ENCODE results near the gene GAREM1. TPM values are rescaled to one million over a fixed set of nuclear protein-coding genes. Genes with fewer than 3 reads are reported as not detected.

The GAREM1 gene
- polyA plus RNA-seq, 1 of the 3 experiments (the other 2 are of a cell fraction), result 2.8 TPM

DNA sequence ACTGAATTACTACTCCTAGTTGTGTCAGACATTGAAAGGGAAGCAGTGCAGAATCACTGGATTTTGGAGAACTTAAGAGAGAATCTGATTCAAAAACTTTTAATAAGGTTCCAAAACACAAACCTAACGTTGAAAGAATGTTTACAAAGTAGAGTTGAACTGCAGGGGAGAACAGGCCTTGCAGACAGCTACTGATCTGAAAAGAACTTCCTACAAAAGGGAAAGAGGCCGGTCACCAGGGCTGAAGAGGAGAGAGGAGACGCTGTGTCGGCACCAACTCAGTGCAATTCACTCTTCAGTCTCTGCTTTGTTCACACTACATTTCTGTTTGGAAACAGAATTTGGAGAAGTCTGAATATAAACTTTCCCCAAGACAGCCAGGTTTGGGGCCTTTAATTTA lies 124.0 kb downstream of the GAREM1 start:
- Histone ChIP-seq H3K4me3 (ENCODE audit: low read depth in 2 of 2, low read length in 1 of 2) (no peak overlapping the region), H3K79me2 (ENCODE audit: insufficient read depth) (no peaks in the 10 kb centered on the region), H3K9ac (no peak overlapping the region), H3K9me3 (no peaks in the 10 kb centered on the region), H3K4me1 (ENCODE audit: control insufficient read depth in 1 of 2, insufficient read depth in 2 of 2, low read depth in 1 of 2, low read length in 1 of 2) (peaks cover 0 to 19% of the 10 kb centered on the region in 2 experiments), H3K36me3 (replicated peaks in 1 of 2; ENCODE audit: control insufficient read depth in 1 of 2, insufficient read depth in 2 of 2, low read length in 1 of 2) (no peaks in the 10 kb centered on the region), H3K9me2 (no peaks in the 10 kb centered on the region), H3K27me3 (ENCODE audit: insufficient read depth) (no peaks in the 10 kb centered on the region), H3F3A (replicated peaks; ENCODE audit: insufficient read depth) (peaks cover 17% of the 10 kb centered on the region), H3K4me2 (no peak overlapping the region), H2AFZ (ENCODE audit: low read depth) (no peak overlapping the region), H4K20me1 (ENCODE audit: insufficient read depth) (no peaks in the 10 kb centered on the region), H3K27ac (ENCODE audit: low read depth in 2 of 2, low read length in 1 of 2) (no peak overlapping the region)
- no peak for TF ChIP-seq MEF2A (IDR thresholded peaks at IDR 0.05; ENCODE audit: borderline replicate concordance, low read depth)
- 90% methylated on average over 4 of the region's 4 CpGs for WGBS (ENCODE audit: low lambda C conversion rate)
- ChIA-PET CTCF (no interaction called here), POLR2A (no interaction called here)
- DNase-seq, result no peak

DNA sequence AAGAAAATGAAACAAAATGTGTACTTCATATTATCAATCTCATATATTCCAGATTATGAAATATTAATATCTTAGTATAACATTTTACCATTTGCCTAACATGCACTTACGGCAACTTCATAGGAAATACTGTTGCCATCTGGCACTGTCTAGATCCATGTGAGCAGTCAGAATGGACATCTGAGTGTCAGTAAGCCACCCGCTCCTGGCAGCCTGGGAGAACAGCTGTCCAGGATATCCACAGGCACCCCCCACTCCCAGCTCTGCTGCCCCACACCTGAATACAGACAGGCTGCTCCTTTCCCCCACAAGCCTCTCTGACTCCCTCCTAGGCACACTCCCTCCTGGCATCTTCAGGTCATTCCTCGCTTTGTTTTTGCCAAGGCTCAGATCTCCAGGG lies 127.0 kb downstream of the GAREM1 start:
- H3K36me3 ChIP-seq (replicated peaks in 1 of 2; ENCODE audit: control insufficient read depth in 1 of 2, insufficient read depth in 2 of 2, low read length in 1 of 2), result no peaks in the 10 kb centered on the region
- ChIA-PET CTCF (interaction anchor here (1.1 kb wide), 1 partner anchor 9 kb away, joined by 4 read pairs; no protein-coding TSS in a partner anchor), POLR2A (no interaction called here)
- H3K4me1 ChIP-seq (ENCODE audit: control insufficient read depth in 1 of 2, insufficient read depth in 2 of 2, low read depth in 1 of 2, low read length in 1 of 2), result no peaks in the 10 kb centered on the region; a peak in 1 of 4 replicates
- no peak for DNase-seq
- H3K79me2 ChIP-seq (ENCODE audit: insufficient read depth), result no peaks in the 10 kb centered on the region
- no peak overlapping the region for H2AFZ ChIP-seq (ENCODE audit: low read depth)
- TF ChIP-seq CHD2 (IDR thresholded peaks at IDR 0.05; ENCODE audit: low read length, partially characterized antibody) (no peak), RCOR1 (IDR thresholded peaks at IDR 0.05; ENCODE audit: low read length) (no peak), RXRA (IDR thresholded peaks at IDR 0.05; ENCODE audit: borderline replicate concordance, low read depth) (no peak), POLR2AphosphoS5 (IDR thresholded peaks at IDR 0.05; ENCODE audit: low read depth, low read length) (no peak), GATA2 (CRISPR knock-in tag; IDR thresholded peaks at IDR 0.05) (no peak), TAF1 (IDR thresholded peaks at IDR 0.05; ENCODE audit: borderline replicate concordance, low read depth, low read length) (no peak), RFX5 (IDR thresholded peaks at IDR 0.05; ENCODE audit: low read length) (no peak), GABPA (IDR thresholded peaks at IDR 0.05; ENCODE audit: low read depth) (no peak), ELF1 (IDR thresholded peaks at IDR 0.05) (no peak), FOXM1 (IDR thresholded peaks at IDR 0.05; ENCODE audit: low read depth) (no peak), NRF1 (IDR thresholded peaks at IDR 0.05; ENCODE audit: low read depth, low read length) (no peak), SMC3 (IDR thresholded peaks at IDR 0.05; ENCODE audit: low read depth, low read length) (no peak), FOSL2 (IDR thresholded peaks at IDR 0.05; ENCODE audit: borderline replicate concordance, low read depth) (no peak), TCF12 (IDR thresholded peaks at IDR 0.05) (no peak), FOXJ3 (CRISPR knock-in tag; IDR thresholded peaks at IDR 0.05) (no peak)
- TF ChIP-seq, protein P1, sequence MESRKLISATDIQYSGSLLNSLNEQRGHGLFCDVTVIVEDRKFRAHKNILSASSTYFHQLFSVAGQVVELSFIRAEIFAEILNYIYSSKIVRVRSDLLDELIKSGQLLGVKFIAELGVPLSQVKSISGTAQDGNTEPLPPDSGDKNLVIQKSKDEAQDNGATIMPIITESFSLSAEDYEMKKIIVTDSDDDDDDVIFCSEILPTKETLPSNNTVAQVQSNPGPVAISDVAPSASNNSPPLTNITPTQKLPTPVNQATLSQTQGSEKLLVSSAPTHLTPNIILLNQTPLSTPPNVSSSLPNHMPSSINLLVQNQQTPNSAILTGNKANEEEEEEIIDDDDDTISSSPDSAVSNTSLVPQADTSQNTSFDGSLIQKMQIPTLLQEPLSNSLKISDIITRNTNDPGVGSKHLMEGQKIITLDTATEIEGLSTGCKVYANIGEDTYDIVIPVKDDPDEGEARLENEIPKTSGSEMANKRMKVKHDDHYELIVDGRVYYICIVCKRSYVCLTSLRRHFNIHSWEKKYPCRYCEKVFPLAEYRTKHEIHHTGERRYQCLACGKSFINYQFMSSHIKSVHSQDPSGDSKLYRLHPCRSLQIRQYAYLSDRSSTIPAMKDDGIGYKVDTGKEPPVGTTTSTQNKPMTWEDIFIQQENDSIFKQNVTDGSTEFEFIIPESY (IDR thresholded peaks at IDR 0.05; ENCODE audit: borderline replicate concordance, low read depth), result no peak
- TF ChIP-seq, protein P2, sequence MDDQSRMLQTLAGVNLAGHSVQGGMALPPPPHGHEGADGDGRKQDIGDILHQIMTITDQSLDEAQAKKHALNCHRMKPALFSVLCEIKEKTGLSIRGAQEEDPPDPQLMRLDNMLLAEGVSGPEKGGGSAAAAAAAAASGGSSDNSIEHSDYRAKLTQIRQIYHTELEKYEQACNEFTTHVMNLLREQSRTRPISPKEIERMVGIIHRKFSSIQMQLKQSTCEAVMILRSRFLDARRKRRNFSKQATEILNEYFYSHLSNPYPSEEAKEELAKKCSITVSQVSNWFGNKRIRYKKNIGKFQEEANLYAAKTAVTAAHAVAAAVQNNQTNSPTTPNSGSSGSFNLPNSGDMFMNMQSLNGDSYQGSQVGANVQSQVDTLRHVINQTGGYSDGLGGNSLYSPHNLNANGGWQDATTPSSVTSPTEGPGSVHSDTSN (IDR thresholded peaks at IDR 0.05), result no peak
- TF ChIP-seq, protein P3, sequence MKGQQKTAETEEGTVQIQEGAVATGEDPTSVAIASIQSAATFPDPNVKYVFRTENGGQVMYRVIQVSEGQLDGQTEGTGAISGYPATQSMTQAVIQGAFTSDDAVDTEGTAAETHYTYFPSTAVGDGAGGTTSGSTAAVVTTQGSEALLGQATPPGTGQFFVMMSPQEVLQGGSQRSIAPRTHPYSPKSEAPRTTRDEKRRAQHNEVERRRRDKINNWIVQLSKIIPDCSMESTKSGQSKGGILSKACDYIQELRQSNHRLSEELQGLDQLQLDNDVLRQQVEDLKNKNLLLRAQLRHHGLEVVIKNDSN (IDR thresholded peaks at IDR 0.05; ENCODE audit: borderline replicate concordance, low read depth), result no peak
- TF ChIP-seq, protein P4, sequence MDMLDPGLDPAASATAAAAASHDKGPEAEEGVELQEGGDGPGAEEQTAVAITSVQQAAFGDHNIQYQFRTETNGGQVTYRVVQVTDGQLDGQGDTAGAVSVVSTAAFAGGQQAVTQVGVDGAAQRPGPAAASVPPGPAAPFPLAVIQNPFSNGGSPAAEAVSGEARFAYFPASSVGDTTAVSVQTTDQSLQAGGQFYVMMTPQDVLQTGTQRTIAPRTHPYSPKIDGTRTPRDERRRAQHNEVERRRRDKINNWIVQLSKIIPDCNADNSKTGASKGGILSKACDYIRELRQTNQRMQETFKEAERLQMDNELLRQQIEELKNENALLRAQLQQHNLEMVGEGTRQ (IDR thresholded peaks at IDR 0.05; ENCODE audit: borderline replicate concordance, low read depth, low read length), result no peak
- TF ChIP-seq, protein P5, sequence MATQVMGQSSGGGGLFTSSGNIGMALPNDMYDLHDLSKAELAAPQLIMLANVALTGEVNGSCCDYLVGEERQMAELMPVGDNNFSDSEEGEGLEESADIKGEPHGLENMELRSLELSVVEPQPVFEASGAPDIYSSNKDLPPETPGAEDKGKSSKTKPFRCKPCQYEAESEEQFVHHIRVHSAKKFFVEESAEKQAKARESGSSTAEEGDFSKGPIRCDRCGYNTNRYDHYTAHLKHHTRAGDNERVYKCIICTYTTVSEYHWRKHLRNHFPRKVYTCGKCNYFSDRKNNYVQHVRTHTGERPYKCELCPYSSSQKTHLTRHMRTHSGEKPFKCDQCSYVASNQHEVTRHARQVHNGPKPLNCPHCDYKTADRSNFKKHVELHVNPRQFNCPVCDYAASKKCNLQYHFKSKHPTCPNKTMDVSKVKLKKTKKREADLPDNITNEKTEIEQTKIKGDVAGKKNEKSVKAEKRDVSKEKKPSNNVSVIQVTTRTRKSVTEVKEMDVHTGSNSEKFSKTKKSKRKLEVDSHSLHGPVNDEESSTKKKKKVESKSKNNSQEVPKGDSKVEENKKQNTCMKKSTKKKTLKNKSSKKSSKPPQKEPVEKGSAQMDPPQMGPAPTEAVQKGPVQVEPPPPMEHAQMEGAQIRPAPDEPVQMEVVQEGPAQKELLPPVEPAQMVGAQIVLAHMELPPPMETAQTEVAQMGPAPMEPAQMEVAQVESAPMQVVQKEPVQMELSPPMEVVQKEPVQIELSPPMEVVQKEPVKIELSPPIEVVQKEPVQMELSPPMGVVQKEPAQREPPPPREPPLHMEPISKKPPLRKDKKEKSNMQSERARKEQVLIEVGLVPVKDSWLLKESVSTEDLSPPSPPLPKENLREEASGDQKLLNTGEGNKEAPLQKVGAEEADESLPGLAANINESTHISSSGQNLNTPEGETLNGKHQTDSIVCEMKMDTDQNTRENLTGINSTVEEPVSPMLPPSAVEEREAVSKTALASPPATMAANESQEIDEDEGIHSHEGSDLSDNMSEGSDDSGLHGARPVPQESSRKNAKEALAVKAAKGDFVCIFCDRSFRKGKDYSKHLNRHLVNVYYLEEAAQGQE (IDR thresholded peaks at IDR 0.05; ENCODE audit: low read depth, low read length), result no peak
- 98% methylated on average over 3 of the region's 3 CpGs for WGBS (ENCODE audit: low lambda C conversion rate)
- no peaks in the 10 kb centered on the region for H3K27me3 ChIP-seq (ENCODE audit: insufficient read depth)
- H3K9me3 ChIP-seq, result no peaks in the 10 kb centered on the region
- no peak overlapping the region for H3K4me2 ChIP-seq
- no peaks in the 10 kb centered on the region for H3K9me2 ChIP-seq
- H4K20me1 ChIP-seq (ENCODE audit: insufficient read depth), result no peaks in the 10 kb centered on the region
- H3K9ac ChIP-seq, result no peak overlapping the region
- H3F3A ChIP-seq (replicated peaks; ENCODE audit: insufficient read depth), result no peaks in the 10 kb centered on the region
- no peak overlapping the region for H3K27ac ChIP-seq (ENCODE audit: low read depth in 2 of 2, low read length in 1 of 2)
- no peak overlapping the region for H3K4me3 ChIP-seq (ENCODE audit: low read depth in 2 of 2, low read length in 1 of 2)
